Astrocyte (in vitro differentiated cells and primary cell): ENCODE data around the gene SNAP23.

Experiments used
- EZH2 ChIP-seq: IDR thresholded peaks from 2 replicates; pipeline ENCODE4 v1.6.1; 2012; ENCODE audit warnings: mild to moderate bottlenecking, low read length, inconsistent platforms; ENCODE audit not compliant: insufficient read depth
- TF ChIP-seq, protein P1 (sequence below): IDR thresholded peaks from 2 replicates; pipeline ENCODE4 v1.5.1; 2011; ENCODE audit warnings: low read depth, mild to moderate bottlenecking, inconsistent platforms, low read length, moderate library complexity; ENCODE audit not compliant: insufficient read depth

DNA sequence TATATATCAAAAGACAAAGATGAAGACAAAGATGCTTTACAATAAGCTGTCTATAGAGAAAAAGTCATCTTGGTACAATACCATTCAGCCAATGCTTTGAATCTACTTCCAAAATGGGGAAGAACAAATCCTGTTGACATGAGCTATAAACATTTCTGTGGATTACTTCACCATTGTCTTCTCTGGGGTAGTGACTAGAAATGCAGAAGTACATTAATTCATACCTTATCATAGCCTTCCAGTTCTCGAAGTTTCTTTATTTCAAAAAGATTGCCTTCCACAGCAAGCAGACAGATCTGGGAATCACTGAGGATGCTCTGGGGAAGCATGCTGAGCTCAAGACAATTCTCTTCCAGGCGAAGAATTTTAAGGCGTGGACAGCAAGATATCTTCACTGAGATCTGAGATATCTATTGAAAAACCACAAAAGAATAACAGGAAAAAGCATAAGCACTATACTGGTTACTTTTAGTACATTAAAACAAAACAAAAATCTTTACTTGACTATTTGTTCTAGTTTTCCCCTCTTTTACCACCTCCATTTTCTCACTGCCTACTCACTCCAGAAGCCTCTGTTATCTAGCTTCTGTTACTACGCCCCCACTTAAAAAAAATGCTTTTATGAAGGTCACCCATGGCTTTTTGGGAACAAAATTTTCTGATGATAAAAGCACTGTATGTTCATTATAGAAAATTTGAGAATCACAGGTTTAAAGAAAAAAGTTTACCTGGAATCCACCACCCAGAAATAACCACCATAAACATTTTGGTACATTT, 49.6 kb downstream of the SNAP23 start:
- TF ChIP-seq, protein P1, sequence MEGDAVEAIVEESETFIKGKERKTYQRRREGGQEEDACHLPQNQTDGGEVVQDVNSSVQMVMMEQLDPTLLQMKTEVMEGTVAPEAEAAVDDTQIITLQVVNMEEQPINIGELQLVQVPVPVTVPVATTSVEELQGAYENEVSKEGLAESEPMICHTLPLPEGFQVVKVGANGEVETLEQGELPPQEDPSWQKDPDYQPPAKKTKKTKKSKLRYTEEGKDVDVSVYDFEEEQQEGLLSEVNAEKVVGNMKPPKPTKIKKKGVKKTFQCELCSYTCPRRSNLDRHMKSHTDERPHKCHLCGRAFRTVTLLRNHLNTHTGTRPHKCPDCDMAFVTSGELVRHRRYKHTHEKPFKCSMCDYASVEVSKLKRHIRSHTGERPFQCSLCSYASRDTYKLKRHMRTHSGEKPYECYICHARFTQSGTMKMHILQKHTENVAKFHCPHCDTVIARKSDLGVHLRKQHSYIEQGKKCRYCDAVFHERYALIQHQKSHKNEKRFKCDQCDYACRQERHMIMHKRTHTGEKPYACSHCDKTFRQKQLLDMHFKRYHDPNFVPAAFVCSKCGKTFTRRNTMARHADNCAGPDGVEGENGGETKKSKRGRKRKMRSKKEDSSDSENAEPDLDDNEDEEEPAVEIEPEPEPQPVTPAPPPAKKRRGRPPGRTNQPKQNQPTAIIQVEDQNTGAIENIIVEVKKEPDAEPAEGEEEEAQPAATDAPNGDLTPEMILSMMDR = no peak
- no peak for TF ChIP-seq EZH2
